CD14-positive monocyte (primary cell): ENCODE results near the gene TFAP2D. TPM values are rescaled to one million over a fixed set of nuclear protein-coding genes. Genes with fewer than 3 reads are reported as not detected.

Source experiments
- DNase-seq, 3 donors: peaks; one replicate each; pipeline ENCODE4 v3.0.0-alpha.2; 2011 to 2022
- H2AFZ ChIP-seq: 2 replicates; pipeline ENCODE4 v1.6.0; 2012; ENCODE audit warnings: mild to moderate bottlenecking, low read depth, low read length, inconsistent platforms; ENCODE audit not compliant: insufficient read depth, poor library complexity, severe bottlenecking
- H3K27ac ChIP-seq, 2 donors: 1 replicate in 1 of 2; 2 replicates in 1 of 2; pipeline ENCODE4 v1.5.1; 2012 to 2013; ENCODE audit warnings: low read length in 2 of 2, control low read depth in 1 of 2, inconsistent platforms in 1 of 2, low read depth in 1 of 2, mild to moderate bottlenecking in 1 of 2
- H3K27me3 ChIP-seq, 2 donors: one replicate each; pipeline versions ENCODE4 v1.6.0 to v1.6.1; 2011 to 2013; ENCODE audit warnings: low read length in 2 of 2; ENCODE audit not compliant: control insufficient read depth in 2 of 2, insufficient read depth in 2 of 2
- H3K36me3 ChIP-seq, 2 donors: replicated peaks in 1 of 2; 1 replicate in 1 of 2; 2 replicates in 1 of 2; pipeline versions ENCODE4 v1.5.1 to v1.6.1; 2012 to 2013; ENCODE audit warnings: low read length in 2 of 2, control low read depth in 1 of 2, inconsistent platforms in 1 of 2, mild to moderate bottlenecking in 1 of 2; ENCODE audit not compliant: insufficient read depth in 2 of 2, control insufficient read depth in 1 of 2
- H3K4me1 ChIP-seq, 2 donors: 1 replicate in 1 of 2; 2 replicates in 1 of 2; pipeline versions ENCODE4 v1.5.1 to v1.6.1; 2012 to 2013; ENCODE audit warnings: low read length in 2 of 2, control low read depth in 1 of 2, inconsistent platforms in 1 of 2, mild to moderate bottlenecking in 1 of 2, moderate library complexity in 1 of 2; ENCODE audit not compliant: insufficient read depth in 2 of 2, control insufficient read depth in 1 of 2
- H3K4me2 ChIP-seq: replicated peaks from 2 replicates; pipeline ENCODE3; 2012; ENCODE audit warnings: low read length, moderate library complexity, mild to moderate bottlenecking; ENCODE audit not compliant: poor library complexity, severe bottlenecking; ENCODE audit errors: extremely low read depth
- H3K4me3 ChIP-seq, 3 experiments: fragments of 200-600 bp in 1 of 3; sonication (generic) in 1 of 3; replicated peaks in 1 of 3; 1 replicate in 2 of 3; 2 replicates in 1 of 3; pipeline ENCODE4 v1.5.1; 2011 to 2013; ENCODE audit warnings: low read length in 3 of 3, mild to moderate bottlenecking in 3 of 3, control low read depth in 2 of 3, low read depth in 2 of 3, inconsistent platforms in 1 of 3, moderate library complexity in 1 of 3
- H3K79me2 ChIP-seq: 2 replicates; pipeline ENCODE4 v1.6.0; 2012; ENCODE audit warnings: mild to moderate bottlenecking, control low read depth, inconsistent platforms, low read length, moderate library complexity; ENCODE audit not compliant: insufficient read depth
- H3K9ac ChIP-seq: 2 replicates; pipeline ENCODE4 v1.6.0; 2017; ENCODE audit warnings: low read length, mild to moderate bottlenecking; ENCODE audit not compliant: insufficient read depth, poor library complexity, severe bottlenecking
- H3K9me3 ChIP-seq, 2 donors: replicated peaks in 1 of 2; 1 replicate in 1 of 2; 2 replicates in 1 of 2; pipeline versions ENCODE4 v1.5.1 to v1.6.1; 2012 to 2013; ENCODE audit warnings: low read length in 2 of 2, control low read depth in 1 of 2; ENCODE audit not compliant: control insufficient read depth in 1 of 2, insufficient read depth in 1 of 2
- H4K20me1 ChIP-seq: 2 replicates; pipeline ENCODE4 v1.6.0; 2012; ENCODE audit warnings: mild to moderate bottlenecking, low read length, control low read depth, moderate library complexity; ENCODE audit not compliant: insufficient read depth
- H3K27ac Mint-ChIP-seq, 7 donors: one replicate each; pipeline ENCODE4 v1.8.0; 2020; ENCODE audit warnings: mild to moderate bottlenecking in 7 of 7, mixed read lengths in 7 of 7, moderate library complexity in 6 of 7, inconsistent platforms in 2 of 7
- H3K27me3 Mint-ChIP-seq, 3 donors: one replicate each; pipeline ENCODE4 v1.8.0; 2021 to 2022; ENCODE audit warnings: low read depth in 3 of 3, mild to moderate bottlenecking in 3 of 3, mixed read lengths in 3 of 3, moderate library complexity in 3 of 3, inconsistent platforms in 1 of 3
- H3K36me3 Mint-ChIP-seq, 2 donors: one replicate each; pipeline ENCODE4 v1.8.0; 2020; ENCODE audit warnings: mixed read lengths in 2 of 2, inconsistent platforms in 1 of 2, mild to moderate bottlenecking in 1 of 2
- H3K4me1 Mint-ChIP-seq: one replicate; pipeline ENCODE4 v1.8.0; 2020; ENCODE audit warnings: mild to moderate bottlenecking, mixed read lengths
- H3K4me3 Mint-ChIP-seq, 2 donors: one replicate each; pipeline ENCODE4 v1.8.0; 2020; ENCODE audit warnings: mild to moderate bottlenecking in 2 of 2, mixed read lengths in 2 of 2, moderate library complexity in 1 of 2
- H3K9me3 Mint-ChIP-seq, 7 donors: one replicate each; pipeline ENCODE4 v1.8.0; 2020 to 2022; ENCODE audit warnings: mixed read lengths in 7 of 7, mild to moderate bottlenecking in 6 of 7, moderate library complexity in 6 of 7, inconsistent platforms in 2 of 7
- CTCF ChIP-seq: fragments of 200-600 bp; IDR thresholded peaks from one replicate; pipeline ENCODE4 v1.8.0; 2022; ENCODE audit warnings: antibody characterized with exemption, mild to moderate bottlenecking
- WGBS: methylation state at CpG from one replicate; pipeline ENCODE4 v1.1.5; 2013; ENCODE audit warnings: missing lambda C conversion rate; ENCODE audit not compliant: insufficient coverage; 5-methylcytosine and 5-hydroxymethylcytosine counted together
- intact Hi-C, 2 donors: fragments of 100-400 bp; cut with micrococcal nuclease; formaldehyde crosslinking; loops; one replicate each; pipeline versions ENCODE4 v1.15.0 to v1.15.1; 2023
- polyA plus RNA-seq, 3 donors: library from polyadenylated mRNA; depleted of rRNA in 1 of 3; unstranded in 2 of 3; stranded (reverse) in 1 of 3; fragments of 300-500 nt in 2 of 3; fragments of >200 nt in 1 of 3; fragmentation: Illumina TruSeq in 2 of 3; gene quantifications; 1 replicate in 2 of 3; 2 replicates in 1 of 3; pipeline ENCODE4 v1.2.3, GENCODE V29; 2012 to 2021

Gene TFAP2D
- polyA plus RNA-seq, 3 donors, result not detected

GRCh38 chr6:50822078-50822476, 108.8 kb downstream of the TFAP2D start:
- no peak overlapping the region for H3K9ac ChIP-seq
- H3K9me3 ChIP-seq, result peaks cover 0 to 58% of the 10 kb centered on the region in 2 donors
- no peaks in the 10 kb centered on the region for H3K4me1 ChIP-seq
- H2AFZ ChIP-seq, result no peak overlapping the region
- H3K79me2 ChIP-seq, result no peaks in the 10 kb centered on the region
- intact Hi-C loops, result no loop called here
- H3K9me3 Mint-ChIP-seq, result peaks cover 0 to 20% (median 13%) of the 10 kb centered on the region in 7 donors
- H3K27me3 ChIP-seq, result peaks cover 94 to 99% of the 10 kb centered on the region in 2 donors
- no peak overlapping the region for H3K27ac Mint-ChIP-seq
- H3K4me3 Mint-ChIP-seq, result peak overlapping the region in 1 of 2 donors; percentile 88
- 10% methylated on average over 2 of the region's 6 CpGs for WGBS
- no peak for DNase-seq
- no peak overlapping the region for H3K4me2 ChIP-seq
- peaks cover 0 to 9% of the 10 kb centered on the region in 2 donors for H3K36me3 Mint-ChIP-seq
- peaks cover 15% of the 10 kb centered on the region for H3K4me1 Mint-ChIP-seq
- no peak overlapping the region for H3K4me3 ChIP-seq
- H3K27me3 Mint-ChIP-seq, result peaks cover 96 to 99% (median 99%) of the 10 kb centered on the region in 3 donors
- no peaks in the 10 kb centered on the region for H4K20me1 ChIP-seq
- H3K27ac ChIP-seq, result no peak overlapping the region
- no peak for TF ChIP-seq CTCF
- no peaks in the 10 kb centered on the region for H3K36me3 ChIP-seq

Other genes starting within 250 kb of the TFAP2D start
- not detected for gene TFAP2B, start 105.3 kb downstream of the TFAP2D start, polyA plus RNA-seq